NCI-H226 (cell line): ENCODE measurements around the gene ABCA2.

Experiments used
- DNase-seq: peaks from one replicate; pipeline ENCODE4 v3.0.0-alpha.2; 2015

Gene ABCA2

GRCh38 chr9:136977649-136978072, 50.4 kb downstream of the ABCA2 start:
- no peak for DNase-seq

- no peak for DNase-seq
Measured at GRCh38 chr9:136977223-136977622, 50.8 kb downstream of the ABCA2 start, which contains the start of gene PTGDS. TSS of gene PTGDS (plus strand) at chr9:136977504. CDS start at chr9:136977579, 75 bp downstream.

- DNase-seq = no peak
Measured at GRCh38 chr9:136975644-136976043, 52.4 kb downstream of the ABCA2 start.

- DNase-seq = peak; percentile 12
Measured at GRCh38 chr9:136974817-136975535, 53.1 kb downstream of the ABCA2 start.

GRCh38 chr9:136973618-136974617, 54.1 kb downstream of the ABCA2 start:
- no peak for DNase-seq

GRCh38 chr9:136972743-136973142, 55.3 kb downstream of the ABCA2 start:
- no peak for DNase-seq

GRCh38 chr9:136972335-136972734, 55.7 kb downstream of the ABCA2 start:
- no peak for DNase-seq

- no peak for DNase-seq
Measured at GRCh38 chr9:136971746-136972145, 56.3 kb downstream of the ABCA2 start.

- DNase-seq = no peak
Measured at GRCh38 chr9:136970361-136970760, 57.7 kb downstream of the ABCA2 start.

GRCh38 chr9:136969774-136970173, 58.3 kb downstream of the ABCA2 start:
- no peak for DNase-seq

- DNase-seq = no peak
Measured at GRCh38 chr9:136969150-136969549, 58.9 kb downstream of the ABCA2 start.

- DNase-seq = no peak
Measured at GRCh38 chr9:136968333-136969127, 59.5 kb downstream of the ABCA2 start.

GRCh38 chr9:136965771-136966484, 62.1 kb downstream of the ABCA2 start:
- DNase-seq = no peak

- no peak for DNase-seq
Measured at GRCh38 chr9:136964833-136965422, 63.1 kb downstream of the ABCA2 start.

- DNase-seq = no peak
Measured at GRCh38 chr9:136964171-136964689, 63.8 kb downstream of the ABCA2 start.

- DNase-seq = no peak
Measured at GRCh38 chr9:136963751-136964150, 64.3 kb downstream of the ABCA2 start.

- no peak for DNase-seq
Measured at GRCh38 chr9:136963341-136963740, 64.7 kb downstream of the ABCA2 start.

- DNase-seq = no peak
Measured at GRCh38 chr9:136962701-136963248, 65.3 kb downstream of the ABCA2 start.

- DNase-seq = no peak
Measured at GRCh38 chr9:136962163-136962562, 65.9 kb downstream of the ABCA2 start.

- DNase-seq = no peak
Measured at GRCh38 chr9:136961279-136962065, 66.6 kb downstream of the ABCA2 start.

- no peak for DNase-seq
Measured at GRCh38 chr9:136960938-136961275, 67.1 kb downstream of the ABCA2 start.
